ENCODE measurements around the gene INSYN2B.

The INSYN2B gene

DNA sequence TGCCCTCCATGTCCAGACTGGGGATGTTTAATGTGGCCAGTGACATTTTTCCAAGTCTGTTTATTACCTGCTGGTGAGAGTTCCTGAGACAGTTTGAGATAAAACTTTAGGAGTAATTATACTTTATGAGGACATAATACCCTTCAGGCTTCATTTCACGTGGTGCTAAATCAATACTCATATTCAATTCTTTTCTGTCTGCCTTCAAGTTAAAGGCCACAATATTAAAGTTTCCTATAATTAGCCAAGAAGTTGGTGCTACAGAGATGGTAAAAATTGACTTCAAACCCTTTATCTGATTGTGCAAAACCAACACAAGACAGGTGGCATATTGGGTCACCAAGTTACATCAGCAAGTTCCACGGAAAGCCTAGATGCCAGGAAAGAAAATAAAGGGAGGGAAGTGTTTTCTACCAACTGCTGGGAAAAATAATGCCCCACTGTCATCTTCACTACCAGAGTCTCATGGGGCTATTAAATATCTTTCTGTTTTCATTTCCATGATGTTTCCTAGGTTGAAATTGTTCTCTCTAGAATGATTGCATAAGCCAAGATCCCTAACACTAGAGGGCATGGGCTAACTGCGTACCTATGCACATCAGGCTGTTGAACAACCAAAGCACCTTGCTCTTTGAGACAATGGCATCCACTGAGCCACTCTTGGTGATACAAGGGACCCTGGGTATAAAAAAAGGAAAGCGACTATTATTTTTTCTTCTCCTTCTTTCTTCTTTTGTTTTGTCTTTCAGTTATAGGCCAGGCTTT is 68.7 kb downstream of the INSYN2B start:
- DNase-seq (ENCODE audit: low read depth in 1 of 2, low spot score in 1 of 2) = no peak
- TF ChIP-seq SPI1 (IDR thresholded peaks at IDR 0.05; ENCODE audit: borderline replicate concordance, low read depth) = no peak
- no peak for TF ChIP-seq GABPA (IDR thresholded peaks at IDR 0.05; ENCODE audit: low read depth)
- TF ChIP-seq POLR2AphosphoS5 (IDR thresholded peaks at IDR 0.05; ENCODE audit: low read depth) = no peak
- TF ChIP-seq, protein P1, sequence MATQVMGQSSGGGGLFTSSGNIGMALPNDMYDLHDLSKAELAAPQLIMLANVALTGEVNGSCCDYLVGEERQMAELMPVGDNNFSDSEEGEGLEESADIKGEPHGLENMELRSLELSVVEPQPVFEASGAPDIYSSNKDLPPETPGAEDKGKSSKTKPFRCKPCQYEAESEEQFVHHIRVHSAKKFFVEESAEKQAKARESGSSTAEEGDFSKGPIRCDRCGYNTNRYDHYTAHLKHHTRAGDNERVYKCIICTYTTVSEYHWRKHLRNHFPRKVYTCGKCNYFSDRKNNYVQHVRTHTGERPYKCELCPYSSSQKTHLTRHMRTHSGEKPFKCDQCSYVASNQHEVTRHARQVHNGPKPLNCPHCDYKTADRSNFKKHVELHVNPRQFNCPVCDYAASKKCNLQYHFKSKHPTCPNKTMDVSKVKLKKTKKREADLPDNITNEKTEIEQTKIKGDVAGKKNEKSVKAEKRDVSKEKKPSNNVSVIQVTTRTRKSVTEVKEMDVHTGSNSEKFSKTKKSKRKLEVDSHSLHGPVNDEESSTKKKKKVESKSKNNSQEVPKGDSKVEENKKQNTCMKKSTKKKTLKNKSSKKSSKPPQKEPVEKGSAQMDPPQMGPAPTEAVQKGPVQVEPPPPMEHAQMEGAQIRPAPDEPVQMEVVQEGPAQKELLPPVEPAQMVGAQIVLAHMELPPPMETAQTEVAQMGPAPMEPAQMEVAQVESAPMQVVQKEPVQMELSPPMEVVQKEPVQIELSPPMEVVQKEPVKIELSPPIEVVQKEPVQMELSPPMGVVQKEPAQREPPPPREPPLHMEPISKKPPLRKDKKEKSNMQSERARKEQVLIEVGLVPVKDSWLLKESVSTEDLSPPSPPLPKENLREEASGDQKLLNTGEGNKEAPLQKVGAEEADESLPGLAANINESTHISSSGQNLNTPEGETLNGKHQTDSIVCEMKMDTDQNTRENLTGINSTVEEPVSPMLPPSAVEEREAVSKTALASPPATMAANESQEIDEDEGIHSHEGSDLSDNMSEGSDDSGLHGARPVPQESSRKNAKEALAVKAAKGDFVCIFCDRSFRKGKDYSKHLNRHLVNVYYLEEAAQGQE (IDR thresholded peaks at IDR 0.05; ENCODE audit: insufficient replicate concordance, low read depth) = no peak
- TF ChIP-seq CTCF (IDR thresholded peaks at IDR 0.05; ENCODE audit: insufficient read depth, low read length) = no peak
- Histone ChIP-seq H3K4me3 (replicated peaks; ENCODE audit: insufficient read depth, low read length) (no peak overlapping the region), H3K27ac (replicated peaks) (no peak overlapping the region), H3K27me3 (ENCODE audit: insufficient read depth, poor library complexity, severe bottlenecking) (no peaks in the 10 kb centered on the region)

DNA sequence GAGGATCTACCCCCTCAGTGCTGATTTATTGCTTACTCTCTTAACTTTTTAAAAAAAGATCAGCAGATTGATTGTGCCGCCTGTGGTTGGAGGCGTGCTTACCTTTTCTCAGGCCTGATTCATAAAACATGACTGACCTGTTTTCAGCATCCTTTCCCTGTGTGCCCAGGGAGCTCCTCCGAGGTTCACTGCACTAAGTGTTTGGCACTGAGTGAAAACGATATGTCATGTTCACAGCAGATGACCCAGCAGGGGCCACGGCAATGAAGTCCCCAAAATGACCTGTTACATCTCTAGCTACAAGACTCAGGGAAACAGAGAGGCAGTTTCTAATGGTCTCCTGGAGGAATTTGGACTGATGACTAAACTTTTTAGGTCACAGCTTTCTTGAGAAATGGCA is 69.9 kb downstream of the INSYN2B start:
- H3K27me3 ChIP-seq (ENCODE audit: insufficient read depth, poor library complexity, severe bottlenecking) = no peaks in the 10 kb centered on the region
- H3K4me3 ChIP-seq (replicated peaks; ENCODE audit: insufficient read depth, low read length) = no peak overlapping the region
- TF ChIP-seq, protein P1 (IDR thresholded peaks at IDR 0.05; ENCODE audit: insufficient replicate concordance, low read depth) = no peak
- TF ChIP-seq POLR2AphosphoS5 (IDR thresholded peaks at IDR 0.05; ENCODE audit: low read depth) (no peak), GABPA (IDR thresholded peaks at IDR 0.05; ENCODE audit: low read depth) (no peak), CTCF (IDR thresholded peaks at IDR 0.05; ENCODE audit: insufficient read depth, low read length) (no peak), SPI1 (IDR thresholded peaks at IDR 0.05; ENCODE audit: borderline replicate concordance, low read depth) (no peak)
- H3K27ac ChIP-seq (replicated peaks) = no peak overlapping the region
- DNase-seq (ENCODE audit: low read depth in 1 of 2, low spot score in 1 of 2) = no peak

- Histone ChIP-seq H3K4me3 (replicated peaks; ENCODE audit: insufficient read depth, low read length) (no peak overlapping the region), H3K27ac (replicated peaks) (no peak overlapping the region), H3K27me3 (ENCODE audit: insufficient read depth, poor library complexity, severe bottlenecking) (no peaks in the 10 kb centered on the region)
- TF ChIP-seq, protein P1 (IDR thresholded peaks at IDR 0.05; ENCODE audit: insufficient replicate concordance, low read depth) = no peak
- no peak for TF ChIP-seq CTCF (IDR thresholded peaks at IDR 0.05; ENCODE audit: insufficient read depth, low read length)
- no peak for TF ChIP-seq SPI1 (IDR thresholded peaks at IDR 0.05; ENCODE audit: borderline replicate concordance, low read depth)
- no peak for TF ChIP-seq GABPA (IDR thresholded peaks at IDR 0.05; ENCODE audit: low read depth)
- TF ChIP-seq POLR2AphosphoS5 (IDR thresholded peaks at IDR 0.05; ENCODE audit: low read depth) = no peak
- DNase-seq (ENCODE audit: low read depth in 1 of 2, low spot score in 1 of 2) = no peak
These were observed 70.3 kb downstream of the INSYN2B start for GRCh38 chr5:169909945-169910344.

Measured in HL-60 (cell line).